ENCODE results near the gene SNRNP48. TPM values are rescaled to one million over a fixed set of nuclear protein-coding genes. Genes with fewer than 3 reads are reported as not detected.

The SNRNP48 gene
- total and polyA plus RNA-seq, 2 of the 4 experiments (the other 2 are of a cell fraction) = 5.2 to 6.2 TPM

GRCh38 chr6:7557652-7558051 is 32.3 kb upstream of the SNRNP48 start:
- CTCF ChIA-PET = no interaction called here

More at GRCh38 chr6:7557652-7558051, 32.3 kb upstream of the SNRNP48 start:
- no TSS peak for BruUV-seq (replicated peaks)
- Histone ChIP-seq H4K5ac (ENCODE audit: low read depth, low read length) (no peak overlapping the region), H2BK120ac (ENCODE audit: low read depth, low read length) (no peak overlapping the region), H3K56ac (ENCODE audit: extremely low read depth, insufficient read depth, low read length) (no peak overlapping the region), H3K9ac (ENCODE audit: low read depth, low read length) (no peak overlapping the region), H3K4me1 (ENCODE audit: control insufficient read depth, insufficient read depth, low read length) (0 out of 2 replicates have a peak, but pooled peaks cover 3% of the 10 kb centered on the region), H3K79me1 (ENCODE audit: low read depth in 1 of 2, low read length in 2 of 2) (peaks cover 3 to 16% of the 10 kb centered on the region in 2 experiments; a peak in 1 of 4 replicates), H3K36me3 (ENCODE audit: control insufficient read depth, insufficient read depth, low read length) (peaks cover 4% of the 10 kb centered on the region; the same call in 1 of the 2 replicates), H2BK5ac (ENCODE audit: low read depth, low read length, poor library complexity, severe bottlenecking) (no peak overlapping the region), H2BK20ac (ENCODE audit: low read depth, low read length) (no peak overlapping the region), H3K4me3 (ENCODE audit: insufficient read depth, low read depth, low read length) (no peak overlapping the region), H3K27ac (ENCODE audit: insufficient read depth, low read length) (no peak overlapping the region), H2AK5ac (ENCODE audit: low read depth, low read length) (no peak overlapping the region), H3K9me1 (ENCODE audit: insufficient read depth, low read length) (peaks cover 10% of the 10 kb centered on the region; the same call in 1 of the 2 replicates), H4K20me1 (ENCODE audit: insufficient read depth, low read length) (no peaks in the 10 kb centered on the region; the same call in 1 of the 2 replicates), H2AFZ (replicated peaks; ENCODE audit: low read length, poor library complexity) (no peak overlapping the region), H3K27me3 (ENCODE audit: control insufficient read depth, insufficient read depth, low read length) (no peaks in the 10 kb centered on the region; the same call in 1 of the 2 replicates), H3K4me2 (ENCODE audit: low read depth, low read length) (no peak overlapping the region), H3K4ac (ENCODE audit: low read depth, low read length) (no peak overlapping the region), H3K14ac (replicated peaks; ENCODE audit: low read depth, low read length) (no peak overlapping the region), H2AK9ac (replicated peaks; ENCODE audit: low read depth, low read length, poor library complexity) (no peak overlapping the region), H2BK15ac (ENCODE audit: low read depth, low read length) (no peak overlapping the region), H3K9me3 (ENCODE audit: control insufficient read depth, insufficient read depth, low read length) (no peaks in the 10 kb centered on the region), H3K18ac (ENCODE audit: low read depth, low read length) (no peak overlapping the region), H4K8ac (ENCODE audit: low read depth in 2 of 2, low read length in 2 of 2) (no peak overlapping the region), H4K91ac (ENCODE audit: insufficient read depth, low read depth, low read length) (no peak overlapping the region), H3K23ac (ENCODE audit: low read depth, low read length) (no peak overlapping the region)
- POLR2A ChIA-PET (ENCODE audit: unreplicated experiment) = no interaction called here
- TF ChIP-seq MAZ (IDR thresholded peaks at IDR 0.05; ENCODE audit: borderline replicate concordance, low read depth, low read length) = no peak
- TF ChIP-seq MAFK (IDR thresholded peaks at IDR 0.05; ENCODE audit: low read depth, low read length) = peak; percentile 71
- no peak for TF ChIP-seq CHD1 (IDR thresholded peaks at IDR 0.05; ENCODE audit: low read depth, low read length)
- no peak for TF ChIP-seq RCOR1 (IDR thresholded peaks at IDR 0.05; ENCODE audit: insufficient replicate concordance, low read length)
- TF ChIP-seq, protein P1, sequence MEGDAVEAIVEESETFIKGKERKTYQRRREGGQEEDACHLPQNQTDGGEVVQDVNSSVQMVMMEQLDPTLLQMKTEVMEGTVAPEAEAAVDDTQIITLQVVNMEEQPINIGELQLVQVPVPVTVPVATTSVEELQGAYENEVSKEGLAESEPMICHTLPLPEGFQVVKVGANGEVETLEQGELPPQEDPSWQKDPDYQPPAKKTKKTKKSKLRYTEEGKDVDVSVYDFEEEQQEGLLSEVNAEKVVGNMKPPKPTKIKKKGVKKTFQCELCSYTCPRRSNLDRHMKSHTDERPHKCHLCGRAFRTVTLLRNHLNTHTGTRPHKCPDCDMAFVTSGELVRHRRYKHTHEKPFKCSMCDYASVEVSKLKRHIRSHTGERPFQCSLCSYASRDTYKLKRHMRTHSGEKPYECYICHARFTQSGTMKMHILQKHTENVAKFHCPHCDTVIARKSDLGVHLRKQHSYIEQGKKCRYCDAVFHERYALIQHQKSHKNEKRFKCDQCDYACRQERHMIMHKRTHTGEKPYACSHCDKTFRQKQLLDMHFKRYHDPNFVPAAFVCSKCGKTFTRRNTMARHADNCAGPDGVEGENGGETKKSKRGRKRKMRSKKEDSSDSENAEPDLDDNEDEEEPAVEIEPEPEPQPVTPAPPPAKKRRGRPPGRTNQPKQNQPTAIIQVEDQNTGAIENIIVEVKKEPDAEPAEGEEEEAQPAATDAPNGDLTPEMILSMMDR (conservative IDR thresholded peaks at IDR 0.05; ENCODE audit: low read depth, low read length) = no peak
- dilution Hi-C loops (cut with HindIII; ENCODE audit: low sequenced_read_pairs, unreplicated experiment) = no loop called here
- ATAC-seq (ENCODE audit: low read depth) (no peak), DNase-seq (no peak)
- intact Hi-C loops (cut with micrococcal nuclease) = no loop called here
- no CpG with 5 or more reads among the region's 2 CpGs for WGBS, 2 experiments (ENCODE audit: extremely low coverage in 2 of 2, insufficient read length in 1 of 2)
- in situ Hi-C loops (cut with MboI; ENCODE audit: low sequenced_read_pairs) = no loop called here
